HG03060 (cell line): Measurements from ENCODE around the gene FKBP1A.
"Not testable (repeated sequence)": the region's sequence is repeated elsewhere in the genome, so short reads cannot be mapped to it uniquely, and the experiment has no call there.

Experiments used
- ATAC-seq: cut with Tn5 transposase; IDR thresholded peaks from one replicate; pipeline ENCODE4 v1.9.1; 2021; ENCODE audit warnings: low read depth, moderate number of reproducible peaks; ENCODE audit not compliant: unreplicated experiment

Gene FKBP1A

DNA sequence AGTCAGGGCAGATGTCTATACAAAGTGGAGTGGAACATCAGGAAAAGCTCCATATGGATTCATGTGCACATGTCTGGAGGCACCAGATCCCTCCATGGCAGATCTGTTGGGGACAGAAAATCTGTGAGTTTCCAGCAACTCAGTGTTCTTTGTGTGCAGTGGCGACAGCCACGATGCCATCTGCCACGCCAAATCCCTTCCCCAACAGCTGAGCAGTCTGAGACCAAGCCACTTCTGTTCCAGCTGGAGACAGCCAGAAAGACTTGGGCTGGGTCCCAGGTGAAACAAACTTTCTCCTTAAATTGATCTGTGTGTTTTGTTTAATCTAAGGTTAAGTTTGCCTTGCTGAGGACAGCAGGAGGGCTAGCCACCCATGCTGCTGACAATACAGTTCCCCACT is 22.9 kb downstream of the FKBP1A start:
- no peak for ATAC-seq

- ATAC-seq = no peak
Measured at GRCh38 chr20:1368448-1369199, 24.2 kb downstream of the FKBP1A start.

DNA sequence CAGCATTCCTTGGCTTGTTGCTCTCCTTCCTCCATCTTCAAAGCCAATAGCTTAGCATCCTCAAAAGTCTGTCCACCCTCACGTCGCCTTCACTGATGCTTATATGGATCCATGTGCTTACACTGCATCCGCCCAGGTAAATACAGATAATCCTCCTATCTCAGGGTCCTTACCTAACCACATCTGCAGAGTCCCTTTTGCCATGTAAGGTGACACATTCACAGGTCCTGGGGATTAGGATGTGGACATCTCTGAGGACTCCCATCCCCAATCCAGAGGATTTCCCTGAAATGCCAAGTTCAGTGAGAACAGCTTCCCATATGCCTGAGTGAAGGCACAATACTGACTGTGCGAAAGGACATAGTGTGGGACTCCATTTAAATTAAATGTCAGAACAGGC is 25.4 kb downstream of the FKBP1A start:
- no peak for ATAC-seq

DNA sequence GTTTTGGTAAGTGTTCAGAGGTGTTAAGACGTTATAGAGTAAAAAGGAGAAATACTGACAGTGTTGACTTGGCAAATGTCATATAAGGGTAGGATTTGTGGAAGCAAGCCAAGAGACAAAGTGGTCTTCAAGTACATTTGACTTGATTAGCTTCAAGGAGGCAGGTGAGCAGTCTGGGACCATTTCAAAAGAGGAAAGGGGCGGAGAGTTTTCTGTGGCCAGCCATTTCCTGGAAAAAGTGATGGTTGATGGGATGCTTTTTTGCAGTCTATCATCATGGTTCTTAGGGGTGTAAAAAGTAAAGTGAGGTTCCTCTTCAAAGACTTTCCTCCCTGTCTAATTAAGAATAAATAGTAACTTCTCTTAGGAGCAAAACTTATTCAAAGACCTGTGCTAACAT is 28.7 kb downstream of the FKBP1A start:
- ATAC-seq = no peak

- ATAC-seq = no peak
Measured at GRCh38 chr20:1363522-1363921, 29.3 kb downstream of the FKBP1A start.

DNA sequence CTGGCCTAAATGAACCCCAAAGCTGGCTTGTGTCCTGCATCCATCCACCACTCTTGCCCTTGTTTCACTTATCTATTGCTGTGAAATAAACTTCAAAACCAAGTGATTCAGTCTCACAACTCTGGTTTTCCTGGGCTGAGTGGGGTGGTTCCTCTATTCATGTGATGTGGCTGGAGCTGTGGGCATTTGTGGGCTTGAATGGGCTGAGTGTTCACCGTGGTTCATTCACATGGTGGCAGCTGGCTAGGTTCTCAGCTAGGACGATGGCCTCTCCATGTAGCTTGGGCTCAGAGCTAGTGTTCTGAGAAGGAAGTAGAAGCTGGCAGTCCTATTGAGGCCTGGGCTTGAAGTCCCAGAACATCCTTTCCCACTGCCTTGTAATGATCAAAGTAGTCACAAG is 30.4 kb downstream of the FKBP1A start:
- ATAC-seq = no peak

DNA sequence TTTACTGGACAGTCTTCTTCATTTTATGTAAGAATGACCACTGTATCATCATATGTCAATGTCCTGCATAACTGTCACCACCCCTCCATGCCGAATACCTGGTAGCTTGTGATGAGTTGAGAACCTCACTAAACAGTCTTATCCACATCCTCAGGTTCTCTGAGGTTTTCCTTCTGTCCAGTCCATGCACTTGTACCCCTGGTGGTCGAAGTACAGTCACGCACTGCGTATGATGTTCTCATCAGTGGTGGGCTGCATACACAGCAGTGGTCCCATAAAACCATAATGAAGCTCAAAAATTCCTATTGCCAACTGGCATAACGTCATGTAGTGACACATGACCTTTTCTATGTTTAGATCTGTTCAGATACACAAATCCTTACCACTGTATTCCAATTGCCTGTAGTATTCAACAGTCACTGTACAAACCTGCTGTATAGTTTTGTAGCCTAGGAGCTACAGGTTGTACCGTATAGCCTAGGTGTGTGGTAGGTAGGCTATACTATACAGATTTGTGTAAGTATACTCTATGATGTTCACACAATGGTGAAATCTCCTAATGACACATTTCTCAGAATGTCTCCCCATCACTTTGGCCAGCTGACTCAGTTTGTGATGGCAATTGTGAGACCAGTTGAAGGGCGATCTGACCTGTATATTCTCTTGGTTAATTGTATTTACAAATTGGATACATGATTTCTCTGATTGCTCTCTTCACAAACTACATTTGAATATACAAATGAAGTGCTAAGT is 32.6 kb downstream of the FKBP1A start:
- no peak for ATAC-seq

DNA sequence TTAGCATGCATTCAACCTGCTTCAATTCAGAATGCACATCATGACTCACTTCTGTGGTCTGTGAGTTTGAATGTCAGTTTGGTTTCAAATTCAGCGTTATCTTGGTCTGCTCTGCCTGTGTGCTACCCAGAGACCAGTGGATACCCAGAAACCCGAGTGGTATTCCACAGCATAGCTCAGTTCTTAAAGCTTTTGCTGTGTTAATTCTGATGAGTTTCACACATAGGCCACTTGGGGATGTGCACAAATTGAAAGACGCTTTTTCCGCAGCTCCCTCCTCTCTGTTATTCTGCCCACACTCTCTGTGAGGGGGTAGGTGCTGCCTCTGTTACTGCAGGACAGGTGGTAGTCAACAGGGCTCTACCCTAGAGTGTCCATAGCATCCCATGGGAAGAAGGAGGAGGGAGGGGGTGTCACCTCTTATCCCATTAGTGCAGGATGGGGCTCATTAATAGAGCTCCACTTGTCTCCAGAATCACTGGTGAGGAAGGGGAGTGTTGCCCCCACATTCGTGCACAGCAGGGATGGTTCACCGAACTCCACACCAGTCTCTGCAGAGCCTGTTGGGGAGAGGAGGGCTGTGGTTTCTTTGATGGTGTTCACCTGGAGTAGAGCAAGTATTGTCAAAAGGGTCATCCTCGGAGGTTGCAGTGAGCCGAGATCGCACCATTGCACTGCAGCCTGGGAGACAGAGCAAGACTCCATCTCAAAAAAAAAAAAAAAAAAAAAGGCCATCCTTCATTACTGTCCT is 34.8 kb downstream of the FKBP1A start:
- no peak for ATAC-seq

DNA sequence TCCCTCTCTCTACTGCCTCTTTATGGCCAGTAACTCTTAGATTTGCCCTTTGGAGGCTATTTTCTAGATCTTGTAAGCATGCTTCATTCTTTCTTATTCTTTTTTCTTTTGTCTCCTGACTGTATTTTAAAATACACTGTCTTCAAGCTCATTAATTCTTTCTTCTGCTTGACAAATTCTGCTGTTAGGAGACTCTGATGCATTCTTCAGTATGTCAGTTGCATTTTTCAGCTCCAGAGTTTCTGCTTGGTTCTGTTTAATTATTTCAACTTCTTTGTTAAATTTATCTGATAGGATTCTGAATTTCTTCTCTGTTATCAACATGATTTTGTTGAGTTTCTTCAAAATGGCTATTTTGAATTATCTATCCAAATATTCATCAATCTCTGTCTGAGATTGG is 38.9 kb downstream of the FKBP1A start:
- ATAC-seq = no peak

- ATAC-seq = no peak
Measured at GRCh38 chr20:1346315-1346969, 46.4 kb downstream of the FKBP1A start.

DNA sequence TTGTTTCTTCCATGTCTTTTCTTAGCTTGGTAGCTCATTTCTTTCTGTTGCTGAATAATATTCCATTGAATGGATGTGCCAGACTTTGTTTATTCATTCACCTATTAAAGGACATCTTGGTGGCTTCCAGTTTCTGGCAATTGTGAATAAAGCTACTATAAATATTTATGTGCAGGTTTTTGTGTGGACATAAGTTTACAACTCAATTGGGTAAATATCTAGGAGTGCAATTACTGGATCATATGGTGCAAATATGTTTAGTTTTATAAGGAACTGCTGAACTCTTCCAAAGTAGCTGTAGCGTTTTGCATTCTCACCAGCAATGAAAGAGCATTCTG is 47.1 kb downstream of the FKBP1A start:
- ATAC-seq = no peak

DNA sequence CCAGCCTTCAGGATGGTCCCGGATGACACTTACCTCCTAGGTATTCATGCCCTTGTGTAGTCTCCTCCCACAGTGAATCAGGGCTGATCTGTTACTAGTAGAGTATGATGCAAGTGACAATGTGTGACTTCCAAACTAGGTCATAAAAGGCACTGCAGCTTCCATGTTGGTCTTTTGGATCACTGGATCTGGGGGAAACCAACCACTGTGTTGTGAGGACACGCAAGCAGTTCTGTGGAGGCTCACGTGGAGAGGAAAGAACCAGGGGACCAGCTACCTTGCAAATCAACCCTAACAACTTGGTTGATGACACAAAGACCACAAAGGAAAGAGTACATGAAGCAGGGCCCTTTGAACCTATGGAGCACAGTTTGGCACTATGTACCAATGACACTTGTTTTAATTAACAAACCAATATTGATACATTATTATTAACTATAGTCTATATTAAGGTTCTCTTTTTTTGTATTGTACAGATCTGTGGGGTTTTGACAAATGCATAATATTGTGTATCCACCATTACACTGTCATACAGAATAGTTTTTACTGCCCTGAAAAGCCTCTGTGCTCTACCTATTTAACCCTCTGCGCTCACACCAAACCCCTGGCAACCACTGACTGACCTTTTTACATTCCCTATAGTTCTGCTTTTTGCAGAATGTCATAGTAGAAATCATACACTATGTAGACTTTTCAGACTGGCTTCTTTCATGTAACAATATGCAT is 47.7 kb downstream of the FKBP1A start:
- no peak for ATAC-seq

- ATAC-seq = not testable (repeated sequence)
Measured at GRCh38 chr20:1343446-1344124, 49.3 kb downstream of the FKBP1A start.

DNA sequence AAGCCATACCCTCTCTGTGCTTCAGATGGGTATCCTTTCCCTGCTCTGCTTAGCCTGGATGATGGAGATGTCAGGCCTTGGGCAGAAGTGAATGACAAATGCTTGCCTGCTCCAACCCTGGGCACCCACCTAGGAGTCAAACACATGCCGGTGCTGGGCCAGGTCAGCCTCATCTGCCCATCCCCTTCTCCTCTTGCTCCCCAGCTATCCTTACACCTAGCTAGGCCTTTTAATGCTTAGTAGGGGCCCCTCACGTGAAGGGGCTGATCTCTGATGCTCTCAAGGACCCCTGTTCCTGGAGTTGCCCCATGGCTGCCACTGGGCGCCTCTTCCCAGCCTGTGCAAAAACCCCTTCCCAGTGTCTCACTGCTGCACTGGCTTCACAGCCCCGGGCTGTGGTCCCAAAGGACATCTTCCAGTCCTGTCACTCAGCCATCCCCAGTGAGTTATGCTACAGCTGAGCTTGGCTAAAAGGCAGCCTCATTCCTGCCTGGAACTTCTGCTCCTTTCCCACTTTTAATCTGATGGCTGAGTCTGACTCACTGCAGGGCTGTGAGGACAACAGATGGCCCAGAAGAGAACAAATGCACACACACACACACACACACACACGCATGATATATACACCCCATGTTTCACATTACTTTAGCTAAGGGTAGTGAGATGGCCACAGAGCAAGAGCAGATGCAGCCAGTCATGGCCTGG is 51.1 kb downstream of the FKBP1A start:
- no peak for ATAC-seq

- ATAC-seq = no peak
Measured at GRCh38 chr20:1338801-1339200, 54.1 kb downstream of the FKBP1A start.

DNA sequence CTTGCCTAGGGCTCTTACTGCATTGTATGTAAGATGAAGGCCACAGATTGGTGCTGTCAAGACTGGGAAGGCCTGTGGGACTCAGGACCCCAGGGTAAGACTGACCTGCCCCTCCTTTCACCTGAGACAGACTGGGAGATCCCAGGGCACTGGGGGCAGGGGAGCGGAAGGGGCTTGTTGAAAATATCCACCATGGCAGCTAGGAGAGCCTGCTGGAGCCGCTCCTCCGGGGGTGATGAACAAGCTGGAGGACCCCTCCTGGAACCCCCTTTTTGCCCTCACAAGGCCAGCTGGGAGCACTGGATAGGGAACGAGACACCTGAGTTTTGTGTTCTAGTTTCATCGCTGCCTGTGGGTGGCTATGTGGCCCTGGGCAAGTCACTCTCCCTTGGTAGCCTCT is 54.8 kb downstream of the FKBP1A start:
- ATAC-seq = no peak

DNA sequence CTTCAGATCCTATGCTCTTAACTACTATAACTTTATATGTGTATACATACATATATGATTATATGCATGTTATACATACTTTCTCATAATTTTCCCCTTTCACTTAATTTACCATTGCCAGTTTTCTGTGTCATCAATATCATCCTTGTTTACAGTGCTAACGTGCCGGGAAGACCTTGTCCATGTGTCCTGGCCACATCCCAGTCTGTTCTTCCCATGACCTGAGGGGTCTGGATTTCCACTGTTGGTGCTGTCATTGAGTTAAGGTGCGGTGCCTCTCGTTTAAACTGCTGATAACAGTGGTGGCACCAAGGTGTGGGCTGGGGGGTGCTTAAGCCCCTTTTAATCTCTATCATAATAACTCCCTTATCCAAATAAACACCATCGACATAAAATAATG is 55.4 kb downstream of the FKBP1A start:
- ATAC-seq = no peak

DNA sequence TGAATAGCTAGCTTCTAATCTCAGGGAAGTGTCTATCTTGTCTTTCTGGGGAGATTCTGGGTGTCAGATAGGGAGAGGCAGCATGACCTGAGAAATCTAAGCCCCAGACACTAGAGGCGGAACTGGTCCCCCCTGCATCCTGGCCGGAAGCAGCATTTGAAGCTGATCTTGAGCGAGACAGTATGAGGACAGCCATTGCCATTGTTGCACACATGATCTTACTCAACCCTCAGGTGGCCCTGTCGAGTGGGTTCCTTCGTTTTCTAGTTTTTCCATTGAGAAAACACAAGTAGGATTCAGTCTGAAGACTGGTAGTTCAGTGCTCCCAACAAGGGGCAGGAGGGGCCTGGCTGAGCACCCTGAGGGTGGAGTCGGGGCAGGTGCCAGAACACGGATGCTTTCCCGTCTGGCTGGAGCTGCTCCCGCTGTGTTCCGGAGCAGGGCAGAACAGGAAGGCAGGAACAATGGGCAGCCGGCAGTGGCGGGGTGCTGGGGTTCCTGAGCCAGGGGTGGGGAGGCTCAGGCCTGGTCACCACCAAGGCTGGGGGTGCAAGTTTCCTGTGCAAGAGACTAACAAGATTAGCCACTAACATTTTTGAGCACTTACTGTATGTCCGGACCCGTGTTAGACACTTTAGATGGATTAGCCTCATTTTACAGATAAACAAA is 56.0 kb downstream of the FKBP1A start:
- ATAC-seq = no peak
